IMR-90 (cell line): ENCODE results near the gene TFCP2. TPM values are rescaled to one million over a fixed set of nuclear protein-coding genes. Genes with fewer than 3 reads are reported as not detected.

Experiments
- ATAC-seq: fragments of 200-7000 bp; cut with Tn5 transposase; 2 replicates; pipeline ENCODE4 v1.9.1; 2020; ENCODE audit warnings: low read depth, mild to moderate bottlenecking, moderate library complexity
- BruUV-seq: library from RNA; stranded (reverse); fragments of 400-500 nt; replicated peaks from 2 replicates; lab custom pipeline; 2021; lab: Mats Ljungman, UMichigan
- CTCF ChIA-PET: fragments of 300-600 bp; formaldehyde crosslinking; extraction: SDS; loops from one replicate; lab custom pipeline; 2021; ENCODE audit warnings: antibody characterized with exemption; lab: Yijun Ruan, JAX
- POLR2A ChIA-PET: fragments of 300-600 bp; sonication (Branson Sonifier 250); formaldehyde crosslinking; loops from one replicate; lab custom pipeline; 2022; ENCODE audit warnings: antibody characterized with exemption; ENCODE audit not compliant: unreplicated experiment; lab: Charles Lee
- DNase-seq: peaks from one replicate; pipeline ENCODE4 v3.0.0; 2013
- H2AFZ ChIP-seq: replicated peaks from 2 replicates; pipeline ENCODE3; 2013; ENCODE audit warnings: low read length, mild to moderate bottlenecking; ENCODE audit not compliant: poor library complexity
- H2AK5ac ChIP-seq: 2 replicates; pipeline ENCODE4 v1.6.1; 2013; ENCODE audit warnings: low read depth, low read length, inconsistent platforms
- H2AK9ac ChIP-seq: replicated peaks from 2 replicates; pipeline ENCODE3; 2013; ENCODE audit warnings: mild to moderate bottlenecking, low read depth, low read length, moderate library complexity; ENCODE audit not compliant: poor library complexity
- H2BK120ac ChIP-seq: 2 replicates; pipeline ENCODE4 v1.6.1; 2013; ENCODE audit warnings: low read depth, low read length, inconsistent platforms
- H2BK15ac ChIP-seq: 3 replicates; pipeline ENCODE4 v1.6.1; 2013; ENCODE audit warnings: low read depth, low read length, inconsistent platforms
- H2BK20ac ChIP-seq: 2 replicates; pipeline ENCODE4 v1.6.1; 2013; ENCODE audit warnings: low read depth, mild to moderate bottlenecking, inconsistent platforms, low read length, moderate library complexity
- H2BK5ac ChIP-seq: 2 replicates; pipeline ENCODE4 v1.6.1; 2013; ENCODE audit warnings: mild to moderate bottlenecking, low read depth, low read length, inconsistent platforms; ENCODE audit not compliant: poor library complexity, severe bottlenecking
- H3K14ac ChIP-seq: replicated peaks from 2 replicates; pipeline ENCODE4 v1.6.1; 2013; ENCODE audit warnings: low read depth, low read length, inconsistent platforms
- H3K18ac ChIP-seq: 2 replicates; pipeline ENCODE4 v1.6.1; 2013; ENCODE audit warnings: low read depth, low read length, control low read depth
- H3K23ac ChIP-seq: 2 replicates; pipeline ENCODE4 v1.6.1; 2013; ENCODE audit warnings: low read depth, low read length, inconsistent platforms
- H3K27ac ChIP-seq: 2 replicates; pipeline ENCODE4 v1.5.1; 2013; ENCODE audit warnings: mild to moderate bottlenecking, control low read depth, low read length; ENCODE audit not compliant: insufficient read depth
- H3K27me3 ChIP-seq: 2 replicates; pipeline ENCODE4 v1.6.1; 2013; ENCODE audit warnings: low read length; ENCODE audit not compliant: control insufficient read depth, insufficient read depth
- H3K36me3 ChIP-seq: 2 replicates; pipeline ENCODE4 v1.6.1; 2013; ENCODE audit warnings: low read length, mixed read lengths; ENCODE audit not compliant: control insufficient read depth, insufficient read depth
- H3K4ac ChIP-seq: 2 replicates; pipeline ENCODE4 v1.6.1; 2013; ENCODE audit warnings: low read depth, low read length, inconsistent platforms
- H3K4me1 ChIP-seq: 2 replicates; pipeline ENCODE4 v1.6.1; 2013; ENCODE audit warnings: low read length, mixed read lengths; ENCODE audit not compliant: control insufficient read depth, insufficient read depth
- H3K4me2 ChIP-seq: 2 replicates; pipeline ENCODE4 v1.6.1; 2013; ENCODE audit warnings: low read depth, mild to moderate bottlenecking, control low read depth, low read length, moderate library complexity
- H3K4me3 ChIP-seq: 2 replicates; pipeline ENCODE4 v1.5.1; 2013; ENCODE audit warnings: low read depth, mild to moderate bottlenecking, control low read depth, low read length, moderate library complexity; ENCODE audit not compliant: insufficient read depth
- H3K56ac ChIP-seq: 2 replicates; pipeline ENCODE4 v1.6.1; 2013; ENCODE audit warnings: low read length, inconsistent platforms; ENCODE audit not compliant: insufficient read depth; ENCODE audit errors: extremely low read depth
- H3K79me1 ChIP-seq, 2 experiments: 2 replicates each; pipeline ENCODE4 v1.6.1; 2013; ENCODE audit warnings: low read length in 2 of 2, inconsistent platforms in 1 of 2, low read depth in 1 of 2
- H3K9ac ChIP-seq: 2 replicates; pipeline ENCODE4 v1.6.1; 2013; ENCODE audit warnings: low read depth, low read length, control low read depth
- H3K9me1 ChIP-seq: 2 replicates; pipeline ENCODE4 v1.6.1; 2013; ENCODE audit warnings: low read length, inconsistent platforms; ENCODE audit not compliant: insufficient read depth
- H3K9me3 ChIP-seq: 2 replicates; pipeline ENCODE4 v1.6.1; 2013; ENCODE audit warnings: low read length; ENCODE audit not compliant: control insufficient read depth, insufficient read depth
- H4K20me1 ChIP-seq: 2 replicates; pipeline ENCODE4 v1.6.1; 2013; ENCODE audit warnings: low read length, inconsistent platforms; ENCODE audit not compliant: insufficient read depth
- H4K5ac ChIP-seq: 2 replicates; pipeline ENCODE4 v1.6.1; 2013; ENCODE audit warnings: mild to moderate bottlenecking, low read depth, low read length, control low read depth
- H4K8ac ChIP-seq, 2 experiments: 2 replicates each; pipeline ENCODE4 v1.6.1; 2013; ENCODE audit warnings: low read depth in 2 of 2, low read length in 2 of 2, control low read depth in 1 of 2, inconsistent platforms in 1 of 2
- H4K91ac ChIP-seq: 2 replicates; pipeline ENCODE4 v1.6.1; 2013; ENCODE audit warnings: low read depth, low read length, inconsistent platforms; ENCODE audit not compliant: insufficient read depth
- BHLHE40 ChIP-seq: fragments of 150-350 bp; IDR thresholded peaks from 2 replicates; pipeline ENCODE4 v1.6.1; 2016; ENCODE audit warnings: mild to moderate bottlenecking, low read depth, low read length
- CEBPB ChIP-seq: IDR thresholded peaks from 2 replicates; pipeline ENCODE4 v1.6.1; 2012; ENCODE audit warnings: low read depth, low read length, improper control_type of control experiment
- CHD1 ChIP-seq: IDR thresholded peaks from 2 replicates; pipeline ENCODE4 v1.6.1; 2012; ENCODE audit warnings: low read depth, low read length, improper control_type of control experiment
- CTCF ChIP-seq: conservative IDR thresholded peaks from 2 replicates; pipeline ENCODE4 v1.5.1; 2012; ENCODE audit warnings: mild to moderate bottlenecking, low read depth, low read length, improper control_type of control experiment
- ELK1 ChIP-seq: fragments of 150-350 bp; IDR thresholded peaks from 2 replicates; pipeline ENCODE4 v1.6.1; 2016; ENCODE audit warnings: low read depth, mild to moderate bottlenecking, low read length, moderate library complexity, borderline replicate concordance
- FOS ChIP-seq: fragments of 150-350 bp; IDR thresholded peaks from 2 replicates; pipeline ENCODE4 v1.6.1; 2016; ENCODE audit warnings: low read depth, low read length
- MAFK ChIP-seq: IDR thresholded peaks from 2 replicates; pipeline ENCODE4 v1.6.1; 2012; ENCODE audit warnings: low read depth, low read length, improper control_type of control experiment
- MAZ ChIP-seq: IDR thresholded peaks from 2 replicates; pipeline ENCODE4 v1.6.1; 2012; ENCODE audit warnings: low read depth, mild to moderate bottlenecking, low read length, improper control_type of control experiment, moderate library complexity, borderline replicate concordance
- MXI1 ChIP-seq: IDR thresholded peaks from 2 replicates; pipeline ENCODE4 v1.6.1; 2012; ENCODE audit warnings: low read depth, mild to moderate bottlenecking, low read length, moderate library complexity, borderline replicate concordance
- NFE2L2 ChIP-seq: fragments of 150-350 bp; IDR thresholded peaks from 2 replicates; pipeline ENCODE4 v1.6.1; 2016; ENCODE audit warnings: low read depth, mild to moderate bottlenecking, low read length
- POLR2A ChIP-seq: IDR thresholded peaks from 2 replicates; pipeline ENCODE4 v1.6.1; 2012; ENCODE audit warnings: mild to moderate bottlenecking, low read depth, low read length
- RAD21 ChIP-seq: IDR thresholded peaks from 2 replicates; pipeline ENCODE4 v1.6.1; 2012; ENCODE audit warnings: low read length, improper control_type of control experiment
- RCOR1 ChIP-seq: IDR thresholded peaks from 2 replicates; pipeline ENCODE4 v1.6.1; 2012; ENCODE audit warnings: mild to moderate bottlenecking, low read length, improper control_type of control experiment; ENCODE audit not compliant: insufficient replicate concordance
- RFX5 ChIP-seq: IDR thresholded peaks from 2 replicates; pipeline ENCODE4 v1.8.0; 2012; ENCODE audit warnings: low read depth, mild to moderate bottlenecking, low read length, moderate library complexity
- SMC3 ChIP-seq: fragments of 150-350 bp; IDR thresholded peaks from 2 replicates; pipeline ENCODE4 v1.6.1; 2016; ENCODE audit warnings: low read depth, mild to moderate bottlenecking, antibody characterized with exemption, low read length, moderate library complexity
- USF2 ChIP-seq: fragments of 150-350 bp; IDR thresholded peaks from 2 replicates; pipeline ENCODE4 v1.6.1; 2017; ENCODE audit warnings: mild to moderate bottlenecking, antibody characterized with exemption, low read length, low read depth
- WGBS, 2 experiments: methylation state at CpG; one replicate each; pipeline versions ENCODE4 v1.1.5 to v1.1.7; 2013; ENCODE audit warnings: missing lambda C conversion rate in 2 of 2; ENCODE audit not compliant: insufficient read length in 1 of 2; ENCODE audit errors: extremely low coverage in 2 of 2; 5-methylcytosine and 5-hydroxymethylcytosine counted together
- dilution Hi-C: fragments of 300-500 bp; cut with HindIII; formaldehyde crosslinking; loops from one replicate; pipeline ENCODE4 v1.14.3; 2018; ENCODE audit warnings: low sequenced_read_pairs; ENCODE audit not compliant: unreplicated experiment
- in situ Hi-C: fragments of 300-500 bp; cut with MboI; formaldehyde crosslinking; loops from 3 replicates; pipeline ENCODE4 v1.14.3; 2019; ENCODE audit warnings: low sequenced_read_pairs, inconsistent platforms, mixed read lengths
- intact Hi-C: fragments of 100-400 bp; cut with micrococcal nuclease; formaldehyde crosslinking; loops from 2 replicates; pipeline ENCODE4 v1.10.0; 2022
- polyA plus RNA-seq, 3 experiments: library from polyadenylated mRNA; depleted of rRNA; stranded (reverse); fragments of >200 nt; gene quantifications; 2 replicates each; pipeline ENCODE4 v1.2.3, GENCODE V29; 2012; ENCODE audit warnings: low replicate concordance in 1 of 3
- total RNA-seq: library from RNA; depleted of rRNA; stranded (reverse); fragments of >200 nt; gene quantifications from 2 replicates; pipeline ENCODE4 v1.2.3, GENCODE V29; 2012

The TFCP2 gene
- total and polyA plus RNA-seq, 2 of the 4 experiments (the other 2 are of a cell fraction): 10.0 to 15.4 TPM

- Histone ChIP-seq H3K23ac (no peak overlapping the region), H2BK20ac (no peak overlapping the region), H3K9ac (no peak overlapping the region), H3K9me1 (peaks cover 3% of the 10 kb centered on the region; the same call in 1 of the 2 replicates), H3K14ac (no peak overlapping the region), H4K20me1 (peaks cover 15% of the 10 kb centered on the region; the same call in 1 of the 2 replicates), H3K27ac (no peak overlapping the region), H3K4me3 (no peak overlapping the region), H2BK120ac (no peak overlapping the region), H2AK5ac (no peak overlapping the region), H2BK5ac (no peak overlapping the region), H3K36me3 (no peaks in the 10 kb centered on the region), H3K27me3 (no peaks in the 10 kb centered on the region), H3K9me3 (no peaks in the 10 kb centered on the region), H3K4me1 (peaks cover 2% of the 10 kb centered on the region; the same call in 1 of the 2 replicates), H3K79me1 (peaks cover 18 to 44% of the 10 kb centered on the region in 2 experiments), H3K56ac (no peak overlapping the region), H4K5ac (no peak overlapping the region), H2AK9ac (no peak overlapping the region), H3K4me2 (no peak overlapping the region), H3K4ac (no peak overlapping the region), H4K8ac (no peak overlapping the region), H2BK15ac (no peak overlapping the region), H2AFZ (no peak overlapping the region), H4K91ac (no peak overlapping the region), H3K18ac (no peak overlapping the region)
- no CpG with 5 or more reads among the region's 1 CpG for WGBS, 2 experiments
- ChIA-PET POLR2A (no interaction called here), CTCF (no interaction called here)
- ATAC-seq (no peak), DNase-seq (no peak)
- intact Hi-C loops (no loop called here), dilution Hi-C loops (no loop called here), in situ Hi-C loops (no loop called here)
- no TSS peak for BruUV-seq
- TF ChIP-seq CTCF (no peak), MAZ (no peak), POLR2A (no peak), MAFK (no peak), NFE2L2 (no peak), BHLHE40 (no peak), RCOR1 (no peak), ELK1 (no peak), SMC3 (no peak), FOS (no peak), RFX5 (no peak), CEBPB (no peak), USF2 (no peak), CHD1 (no peak), RAD21 (no peak), MXI1 (no peak)
These were observed 20.0 kb downstream of the TFCP2 start for GRCh38 chr12:51152953-51153352.
